Activated CD4-positive, alpha-beta T cell treated with anti-CD3 and anti-CD28 coated beads for 4 hours (primary cell): ENCODE measurements around the gene HAND2.

Source experiments
- DNase-seq, 2 donors: peaks; one replicate each; pipeline ENCODE4 v3.0.0-alpha.2; 2020

HAND2 gene

DNA sequence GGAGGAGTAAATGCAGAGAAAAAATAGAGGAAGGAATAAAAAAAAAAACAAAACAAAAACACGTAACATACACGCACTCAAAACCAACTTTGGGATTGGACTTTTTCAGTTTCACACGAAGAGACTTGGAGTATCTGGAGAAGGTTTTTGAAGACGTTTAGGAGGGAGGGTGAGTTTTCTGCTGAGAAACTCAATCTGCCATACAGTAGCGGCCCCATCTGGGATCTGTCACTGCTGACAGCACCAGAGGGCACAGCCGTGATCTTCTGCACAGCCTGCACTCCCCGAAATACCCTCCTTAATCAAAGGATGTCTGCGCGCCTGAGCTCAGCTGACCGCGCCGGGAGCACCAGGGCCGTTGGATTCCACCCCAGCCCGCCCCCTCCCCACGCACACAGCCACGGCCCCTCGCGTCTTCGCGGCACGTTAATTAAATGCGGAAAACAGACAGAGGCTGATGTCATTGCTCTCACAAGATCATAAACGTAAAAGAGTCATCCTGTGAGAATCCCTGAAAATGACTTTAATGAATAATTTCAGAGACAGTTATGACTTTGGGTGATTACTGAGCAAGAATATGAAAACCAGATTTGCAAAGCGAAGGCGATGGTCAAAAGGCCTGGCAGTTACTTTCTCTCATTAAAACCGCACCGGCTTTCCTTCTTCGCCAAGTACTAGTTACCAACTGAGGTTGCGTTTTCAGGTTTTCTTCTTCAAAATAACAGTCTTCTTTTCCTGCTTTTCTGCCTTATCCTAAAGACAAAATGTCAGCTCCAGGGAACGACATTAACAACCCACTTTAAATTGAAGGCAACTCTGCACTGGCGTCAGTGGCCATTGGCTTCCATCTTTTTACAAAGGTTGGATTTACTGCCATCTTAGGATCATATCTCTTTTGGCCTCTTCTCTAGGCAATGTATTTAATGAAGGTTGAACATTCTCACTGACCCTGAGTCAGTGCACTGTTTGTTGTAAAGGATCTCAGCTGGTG is 10.6 kb downstream of the HAND2 start:
- no peak for DNase-seq

DNA sequence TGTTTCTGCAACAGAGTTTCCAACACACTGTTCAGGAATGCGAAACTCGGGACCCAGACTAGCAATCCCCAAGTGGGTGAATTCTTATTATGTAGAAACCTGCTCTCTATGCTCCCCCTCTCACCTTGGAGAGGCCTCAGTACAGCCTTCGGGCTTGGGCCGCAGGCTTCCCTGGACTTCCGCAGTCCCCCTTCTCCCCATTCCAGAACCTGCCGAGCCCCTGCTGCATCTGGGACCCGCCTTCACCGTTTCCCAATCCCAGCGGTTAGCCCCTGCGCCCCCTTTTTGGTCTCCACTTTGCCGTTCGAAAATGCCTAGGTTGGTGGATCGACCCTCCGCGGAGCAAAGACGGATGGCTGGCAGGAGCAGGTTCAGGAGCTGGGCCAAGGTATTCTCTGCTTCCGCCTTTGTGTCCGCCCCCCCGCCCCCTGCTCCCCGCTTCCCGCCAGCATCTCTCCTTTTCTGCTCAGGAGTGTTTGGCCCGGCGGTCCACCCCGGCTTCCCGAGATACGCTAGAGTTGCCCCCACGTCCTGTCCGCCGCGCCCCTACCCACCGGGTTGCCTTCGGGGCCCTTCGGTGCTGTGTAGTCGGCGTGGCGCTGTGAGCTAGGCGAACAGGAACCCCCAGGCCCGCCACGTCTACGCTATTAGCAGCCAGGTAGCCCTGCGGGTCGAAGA is 11.5 kb downstream of the HAND2 start:
- DNase-seq: no peak

DNA sequence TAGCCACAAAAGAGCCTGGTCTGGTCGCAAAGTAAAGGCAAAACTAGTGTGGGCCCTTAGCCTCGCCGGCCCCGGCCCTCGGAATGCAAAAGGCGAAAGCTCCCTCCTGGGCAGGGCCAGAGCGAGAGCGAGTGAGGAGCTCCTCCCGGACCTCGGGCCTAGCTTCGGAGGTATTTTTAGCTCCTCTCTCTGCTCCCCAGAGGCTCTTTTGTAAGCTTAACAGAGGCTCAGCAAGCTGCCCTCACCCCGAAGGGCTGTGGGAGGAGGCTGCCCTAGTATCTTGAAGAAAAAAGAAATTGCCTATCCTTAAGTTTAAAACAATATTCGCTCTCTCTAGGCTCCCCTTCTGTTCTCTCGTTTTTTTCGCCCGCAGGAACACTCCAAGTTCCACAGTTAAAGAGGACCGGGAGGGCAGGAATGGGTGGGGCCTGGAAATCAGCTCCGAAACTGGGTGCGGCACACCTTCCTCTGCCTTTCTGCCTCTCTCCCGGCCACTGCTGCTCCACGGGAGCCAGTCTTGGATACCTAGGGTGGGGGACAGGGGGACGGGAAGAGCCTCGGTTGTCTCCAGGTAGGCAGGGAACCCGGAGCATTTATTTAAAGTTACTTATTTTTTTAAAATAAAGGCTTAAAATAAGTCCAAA is 12.1 kb downstream of the HAND2 start:
- no peak for DNase-seq

DNA sequence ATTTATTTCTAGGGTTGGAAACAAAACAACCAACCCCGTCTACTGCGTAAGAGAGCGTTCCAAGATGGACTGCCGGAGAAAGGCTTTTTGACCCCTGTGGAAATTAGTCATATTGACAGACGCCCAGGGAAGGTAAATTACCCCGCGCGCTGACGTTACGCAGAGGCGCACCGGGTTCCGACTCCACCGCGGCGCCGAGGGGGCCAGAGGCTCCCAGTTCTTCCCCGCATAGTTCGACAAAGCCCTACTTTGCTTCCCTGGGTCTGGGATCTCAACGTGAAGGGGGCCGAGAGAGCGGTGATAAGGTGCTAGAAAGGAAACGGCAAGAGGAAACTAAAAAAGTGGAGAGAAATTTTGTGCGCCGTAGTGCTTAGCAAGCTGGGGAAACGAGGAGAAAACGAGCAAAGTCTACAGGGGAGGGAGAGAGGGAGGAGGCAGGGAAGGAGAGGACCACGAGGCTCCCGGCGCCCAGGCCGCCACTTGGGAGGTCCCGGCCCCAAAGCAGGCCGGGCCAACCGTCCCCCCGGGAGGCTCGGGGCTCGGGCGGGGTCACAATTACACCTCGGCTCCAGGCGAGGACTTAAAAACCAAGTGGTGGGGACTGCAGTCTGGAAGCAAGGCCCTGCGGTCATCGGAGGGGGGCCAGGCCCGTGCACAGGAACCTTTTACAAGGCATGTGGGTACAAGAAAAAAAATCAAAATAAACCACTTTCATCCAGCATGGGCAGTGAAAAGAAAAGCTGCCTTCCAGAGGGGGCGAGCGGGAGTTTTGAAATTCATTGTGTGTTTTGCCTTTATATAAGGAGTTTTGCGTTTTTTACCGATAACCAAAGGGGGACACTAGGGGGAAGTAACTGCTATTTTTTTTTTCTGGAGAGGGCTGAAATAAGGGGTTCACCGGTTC is 13.2 kb downstream of the HAND2 start:
- DNase-seq: no peak

DNA sequence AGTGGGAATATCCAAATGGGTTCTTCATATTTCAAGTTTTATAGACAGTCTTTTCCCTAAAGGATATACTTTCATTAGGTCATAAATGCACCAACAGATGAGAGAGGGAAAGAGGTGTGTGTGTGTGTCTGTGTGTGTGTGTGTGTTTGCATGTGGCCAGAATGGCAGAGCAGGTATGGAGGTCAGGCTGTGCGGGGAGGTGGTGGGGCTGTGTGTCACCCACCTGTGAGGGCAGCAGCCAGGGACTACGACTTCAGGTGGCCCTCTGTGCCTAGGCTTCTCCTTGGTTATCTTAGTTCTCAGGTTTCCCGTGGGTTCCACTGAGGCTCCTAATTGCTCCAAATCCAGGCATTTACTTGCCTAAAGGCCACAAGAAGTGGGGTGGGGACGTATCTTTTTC is 14.6 kb downstream of the HAND2 start:
- DNase-seq: no peak

DNA sequence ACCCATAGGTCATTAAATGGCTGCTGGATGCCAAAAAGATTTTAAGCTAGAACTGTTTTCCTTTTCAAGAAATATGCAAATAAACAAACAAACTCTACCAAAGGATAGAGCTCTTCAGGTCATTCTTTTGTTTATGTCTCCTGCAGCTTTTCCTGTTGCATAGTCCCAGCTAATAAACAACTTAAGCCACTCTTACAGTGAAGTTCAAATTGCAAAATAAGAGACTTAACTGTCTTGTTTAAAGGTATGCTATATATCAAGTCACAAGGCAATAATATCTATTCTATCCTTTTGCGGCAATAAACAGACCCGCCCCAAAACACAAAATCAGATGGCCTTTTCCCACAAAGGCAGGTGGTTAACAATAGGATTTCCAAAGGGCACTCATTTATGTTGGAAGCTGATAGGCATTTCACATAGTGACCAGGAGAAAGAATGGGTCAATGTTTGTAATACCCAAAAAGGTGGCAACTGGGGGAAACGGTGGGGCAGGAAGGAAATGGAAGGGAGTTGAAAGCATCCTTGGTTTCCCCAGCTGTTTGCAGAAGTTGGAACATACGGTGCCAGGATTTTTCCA is 15.3 kb downstream of the HAND2 start:
- no peak for DNase-seq

DNA sequence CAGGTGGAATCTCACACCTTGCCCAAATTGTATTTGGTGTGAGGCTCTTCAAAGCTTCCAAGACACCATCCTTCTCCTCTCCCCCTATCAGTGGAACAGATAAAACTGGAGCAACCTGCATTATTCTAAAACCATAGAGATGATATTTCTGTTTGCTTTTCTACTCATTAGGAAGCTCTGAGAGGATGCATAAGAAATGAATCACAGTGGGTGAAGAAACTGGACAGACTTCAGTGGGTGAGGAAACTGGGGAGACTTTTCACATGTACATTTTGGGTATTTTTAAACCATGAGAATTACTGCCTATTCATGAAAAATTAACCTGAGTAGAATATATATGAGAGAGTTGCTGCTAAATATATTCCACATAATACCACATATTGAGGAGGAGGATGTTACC is 16.4 kb downstream of the HAND2 start:
- DNase-seq: no peak

DNA sequence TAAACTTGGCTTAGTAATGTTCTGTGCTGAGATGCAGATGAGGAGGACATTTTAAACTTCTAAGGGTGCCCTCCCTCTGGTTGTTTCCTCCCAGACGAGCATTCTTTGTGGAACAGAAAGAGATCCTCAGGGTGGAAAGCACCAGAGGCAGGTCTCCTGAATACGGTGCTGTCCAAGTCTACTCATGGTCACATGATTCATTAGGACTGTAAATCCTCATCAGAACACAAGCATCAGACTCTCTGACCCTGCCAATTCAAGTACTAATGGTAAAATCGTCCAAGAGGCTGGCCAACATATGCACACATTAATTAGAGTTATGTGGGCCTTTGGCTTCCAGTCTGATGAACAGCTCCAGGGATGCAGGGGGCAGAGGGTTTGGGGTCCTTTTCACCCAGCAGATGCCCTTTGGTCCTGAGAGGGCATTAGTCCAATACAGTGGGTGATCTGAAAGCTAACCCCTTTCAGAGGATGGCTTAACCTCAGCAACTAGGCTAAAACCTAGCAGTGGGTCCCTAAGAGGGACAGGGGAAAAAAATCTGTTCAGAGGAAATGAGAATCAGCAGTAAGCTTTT is 18.2 kb downstream of the HAND2 start:
- DNase-seq: no peak

DNA sequence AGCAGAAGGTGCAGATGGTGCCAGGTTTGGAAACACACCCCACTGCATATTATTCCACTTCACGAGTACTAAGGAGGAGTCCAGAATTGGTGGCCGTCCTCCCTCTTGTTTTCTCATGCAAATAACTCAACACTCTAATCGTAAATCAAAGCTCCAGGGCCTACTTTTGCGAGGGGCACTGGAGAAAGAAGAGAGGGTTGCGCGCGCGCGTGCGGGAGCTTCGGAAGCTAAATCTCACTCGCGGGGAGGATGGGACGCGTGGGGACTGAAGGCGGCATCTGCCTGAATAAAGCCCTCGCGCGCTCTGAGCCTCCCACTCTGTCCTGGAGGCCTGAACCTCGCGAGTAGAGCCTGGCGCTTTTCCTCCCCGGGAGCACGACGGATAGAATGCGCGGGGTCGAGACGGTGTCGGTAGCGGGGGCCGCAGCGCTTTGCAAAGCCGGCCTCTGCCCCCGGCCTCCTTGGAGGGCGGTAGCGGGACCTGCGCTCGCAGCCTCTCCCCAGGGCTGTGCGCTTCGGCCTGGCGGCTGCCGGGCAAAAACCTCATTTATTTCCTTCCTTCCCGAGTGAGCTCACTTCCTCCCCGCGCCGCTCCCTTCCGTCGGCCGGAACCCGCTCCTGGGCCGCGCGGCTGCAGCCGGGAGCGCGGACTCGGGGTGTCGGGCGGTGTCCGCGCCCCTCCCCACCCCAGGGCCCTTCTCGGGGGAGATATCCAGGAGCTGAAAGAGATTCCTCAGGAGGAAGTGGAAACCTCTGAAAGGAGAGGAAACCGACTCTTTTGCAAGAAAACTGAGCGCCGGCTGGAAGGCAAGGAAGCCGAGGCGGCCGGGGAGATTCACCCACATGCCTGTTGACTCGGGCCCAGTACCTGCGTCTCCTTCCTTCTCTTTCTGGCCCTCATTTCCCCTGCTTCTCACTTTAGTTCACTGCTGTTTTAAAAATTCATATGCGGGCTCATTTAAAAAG is 20.7 kb downstream of the HAND2 start:
- DNase-seq: no peak

DNA sequence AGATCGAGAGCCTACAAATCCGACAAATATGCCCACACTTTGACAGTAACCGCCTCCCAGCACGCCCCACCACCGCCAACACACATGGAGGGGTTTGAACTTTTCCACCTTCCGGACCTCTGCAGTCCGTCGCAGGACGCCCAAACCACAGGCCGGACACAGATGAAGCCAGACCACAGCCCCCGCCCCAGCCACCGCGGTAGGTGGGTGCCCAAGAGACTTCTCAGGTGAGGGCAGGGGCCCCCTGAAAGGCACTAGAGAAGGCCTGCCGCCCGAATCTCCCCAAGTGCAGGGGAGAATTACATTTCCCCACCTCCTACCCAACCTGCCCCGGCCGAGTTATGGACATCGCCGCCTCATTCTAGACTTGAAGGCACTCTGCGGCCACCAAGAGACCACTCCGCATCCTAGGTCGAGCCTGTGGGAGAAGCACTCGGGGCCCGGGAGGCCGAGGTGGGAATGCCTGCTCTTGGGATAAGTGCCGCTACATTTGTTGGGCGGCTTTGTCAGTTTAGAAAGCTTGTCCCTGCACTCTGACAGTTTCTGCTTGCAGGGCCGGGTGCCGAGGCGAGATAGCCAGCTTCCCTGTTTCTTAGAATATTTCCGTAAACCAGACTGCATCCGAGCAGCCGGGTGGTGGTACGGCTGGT is 21.5 kb downstream of the HAND2 start:
- no peak for DNase-seq

DNA sequence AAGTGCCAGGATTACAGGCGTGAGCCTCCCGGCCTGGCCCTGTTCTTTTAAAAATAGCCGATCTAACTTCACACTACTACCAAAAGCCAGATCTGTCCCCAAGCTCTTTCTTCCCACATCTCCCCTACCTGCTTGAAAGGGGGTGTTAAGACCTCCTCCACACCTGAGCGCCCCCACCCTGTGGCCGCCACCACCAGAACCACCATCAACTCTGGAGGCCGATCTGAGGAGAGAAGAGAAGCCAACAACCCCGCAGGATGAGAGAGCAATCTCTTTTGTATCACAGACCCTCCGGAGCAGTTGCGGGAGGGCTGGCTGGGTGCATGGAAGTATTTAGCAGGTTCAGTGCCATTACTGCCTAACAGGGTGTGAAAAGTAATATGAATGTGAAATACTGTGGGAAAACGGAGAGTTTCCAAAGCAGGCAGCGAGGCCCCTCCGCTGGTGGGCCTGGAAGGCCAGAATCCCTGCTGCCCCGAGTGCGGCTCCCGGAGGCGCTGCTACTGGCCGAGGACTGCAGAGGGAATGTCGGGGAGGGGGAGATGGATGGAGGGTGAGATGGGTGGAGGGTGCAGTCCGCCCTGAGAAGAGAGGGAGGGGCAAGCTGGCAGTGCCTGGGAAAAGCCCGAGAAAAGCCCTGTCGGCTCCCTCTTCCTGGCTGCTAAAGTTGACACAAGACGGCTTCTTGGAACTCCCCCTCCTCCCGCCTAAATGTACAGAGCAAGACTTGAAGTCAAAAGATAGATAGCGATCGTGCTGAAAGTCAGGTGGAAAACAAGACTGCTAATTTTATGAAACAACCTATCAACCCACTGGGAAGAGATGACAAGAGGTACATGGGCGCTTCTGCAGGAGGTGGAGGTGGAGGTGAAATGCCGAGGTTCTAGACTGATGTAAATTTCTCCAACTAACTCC is 22.3 kb downstream of the HAND2 start:
- no peak for DNase-seq

DNA sequence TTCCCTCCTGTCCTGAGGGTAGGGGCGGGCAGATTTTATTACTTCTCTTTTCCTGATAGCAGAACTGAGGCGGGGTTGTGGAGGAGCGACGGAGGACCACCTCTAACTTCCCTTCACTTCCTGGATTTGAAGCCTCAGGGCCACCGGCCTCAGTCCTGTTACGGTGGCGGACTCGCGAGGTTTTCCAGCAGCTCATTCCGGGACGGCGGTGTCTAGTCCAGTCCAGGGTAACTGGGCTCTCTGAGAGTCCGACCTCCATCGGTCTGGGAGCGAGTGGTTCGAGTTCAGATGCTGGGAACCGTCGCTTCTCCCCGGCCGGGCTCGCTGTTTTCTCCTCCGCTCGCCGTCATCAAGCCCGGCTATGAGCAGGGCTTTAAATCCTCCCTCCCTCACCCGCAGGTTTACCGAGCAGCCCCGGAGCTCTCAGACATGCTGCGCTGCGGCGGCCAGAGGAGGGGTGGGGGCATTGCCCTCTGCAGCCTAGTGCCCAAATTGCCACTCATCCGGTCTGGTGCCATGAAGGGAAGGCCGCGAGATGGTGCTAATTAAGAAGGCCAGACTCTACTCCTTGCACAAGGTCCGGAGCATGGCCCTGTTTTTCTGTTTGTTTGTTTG is 23.3 kb downstream of the HAND2 start:
- DNase-seq: no peak

DNA sequence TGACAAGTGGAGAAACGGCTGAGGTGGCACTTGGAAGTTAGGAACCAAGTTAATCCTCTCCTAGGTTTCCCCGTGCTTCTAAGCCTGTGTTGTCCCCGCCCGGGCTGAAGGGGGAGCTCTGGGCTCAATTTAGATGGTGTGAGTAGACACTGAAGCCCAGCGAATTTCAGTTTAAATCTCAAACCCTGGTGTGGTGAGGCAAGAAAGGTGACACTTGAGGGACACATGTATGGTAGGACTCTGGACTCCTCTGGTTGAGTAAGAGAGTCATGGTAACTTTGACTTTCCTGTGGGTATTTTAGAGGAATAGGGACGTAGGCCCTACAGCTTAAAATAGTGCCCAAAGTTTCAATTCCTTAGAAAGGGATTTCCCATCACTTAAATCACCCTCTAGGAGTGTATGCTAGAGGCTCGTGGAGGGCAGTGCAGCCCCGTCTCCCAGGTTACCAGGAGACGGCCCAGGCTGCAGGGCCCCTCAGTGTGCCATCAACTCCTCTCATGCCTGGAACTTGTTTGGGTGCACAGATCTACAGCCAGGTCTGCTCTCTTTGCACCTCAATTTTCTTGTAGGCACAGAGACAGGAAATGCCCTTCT is 24.0 kb downstream of the HAND2 start:
- peak in 1 of 2 donors; percentile 27 for DNase-seq

DNA sequence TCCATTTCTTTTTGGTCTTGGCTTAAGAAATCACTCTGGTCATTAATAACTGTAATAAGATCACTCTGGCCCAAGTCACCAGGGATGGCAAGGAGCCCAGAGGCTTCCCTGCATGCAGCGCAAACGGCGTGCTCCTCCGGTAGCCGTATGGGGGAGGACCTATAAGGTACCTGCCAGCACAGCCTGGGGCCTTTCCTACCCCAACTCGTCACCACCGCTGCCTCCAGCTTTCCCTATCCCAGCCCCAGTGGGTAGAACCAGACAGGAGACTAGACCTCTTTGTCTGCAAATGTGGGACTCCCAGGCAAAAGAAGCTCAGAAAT is 25.9 kb downstream of the HAND2 start:
- no peak for DNase-seq

DNA sequence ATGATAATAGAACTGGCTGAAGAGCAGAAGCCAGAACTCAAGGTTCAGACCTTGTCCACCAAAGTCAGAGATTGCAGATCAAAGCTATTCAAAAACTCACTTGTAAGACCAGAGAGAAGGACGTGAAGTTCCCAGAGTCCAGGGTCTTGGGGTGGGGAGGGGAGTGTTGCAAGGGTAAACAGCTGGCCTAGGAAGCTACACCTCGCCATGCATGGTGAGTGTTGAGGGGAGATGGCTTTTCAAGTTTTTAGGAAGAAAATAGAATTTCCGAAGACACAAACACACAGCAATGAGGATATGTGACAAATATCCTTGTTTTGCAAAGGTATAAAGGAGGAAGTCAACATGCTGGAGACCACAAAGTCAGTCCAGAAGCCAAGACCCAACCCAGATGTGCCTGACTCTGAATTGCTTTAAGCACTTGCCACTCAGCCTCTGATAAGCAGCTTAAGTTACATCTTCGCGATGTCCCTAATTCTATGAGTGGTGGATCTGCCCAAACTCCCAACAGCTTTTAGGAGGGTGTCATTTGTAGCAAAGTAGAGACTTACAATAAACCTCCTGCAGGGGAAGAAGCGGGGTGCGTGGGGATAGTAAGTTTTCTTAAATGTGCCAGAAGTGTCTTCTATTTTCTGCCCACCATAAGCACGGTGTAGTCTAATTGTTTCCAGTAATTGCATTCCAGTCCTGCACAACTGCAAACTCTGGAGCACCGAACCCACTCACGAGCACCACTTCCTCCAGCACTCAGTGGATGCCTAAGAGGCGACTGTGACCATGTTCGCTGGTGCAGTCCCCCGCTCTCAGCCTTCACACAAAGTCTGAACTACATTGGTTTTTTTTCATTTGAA is 26.5 kb downstream of the HAND2 start:
- no peak for DNase-seq

DNA sequence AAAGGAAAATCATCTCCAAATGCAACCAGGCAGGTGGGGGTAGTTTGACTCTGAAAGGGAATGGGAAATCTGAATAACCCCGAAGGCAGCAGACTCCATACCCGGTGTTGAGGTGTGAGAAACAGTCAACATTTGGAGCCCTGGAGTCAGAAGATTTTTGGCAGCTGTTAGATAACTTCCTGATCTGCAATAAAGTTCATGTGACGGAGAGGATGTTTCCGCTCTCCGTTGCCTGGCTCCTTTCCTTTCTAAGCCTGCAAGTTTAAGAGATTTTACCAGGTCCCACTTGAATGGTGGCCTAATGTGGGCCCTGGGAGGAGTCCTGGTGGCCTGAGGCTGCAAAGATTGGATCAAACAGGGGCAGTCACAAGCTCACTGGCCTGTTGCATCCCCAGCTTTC is 27.7 kb downstream of the HAND2 start:
- DNase-seq: no peak

DNA sequence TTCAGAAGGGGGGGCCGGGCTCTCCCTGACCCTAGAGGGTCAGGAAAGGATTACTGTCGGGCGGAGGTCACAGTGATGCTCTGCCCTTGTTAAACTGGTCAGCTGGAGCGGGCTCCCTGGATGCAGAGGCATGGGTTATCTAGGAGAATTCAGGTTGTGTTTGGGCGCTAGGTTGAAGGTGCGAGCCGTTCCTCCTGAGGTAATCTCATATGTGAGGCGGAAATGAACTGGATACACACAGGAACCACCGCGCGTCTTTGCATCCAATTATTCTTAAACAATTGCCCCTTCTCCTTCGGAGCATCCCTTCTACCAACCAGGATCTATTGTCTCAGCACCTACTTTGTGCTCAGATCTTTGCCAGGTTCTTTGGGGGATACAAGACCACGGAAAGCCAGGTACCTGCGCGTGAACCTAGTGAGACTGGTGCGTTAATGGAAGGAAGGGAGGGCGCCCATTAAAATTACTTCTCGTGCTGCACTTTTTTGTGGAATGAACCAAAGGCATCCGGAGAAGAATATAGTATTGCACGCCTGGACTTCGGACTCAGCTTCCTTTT is 28.4 kb downstream of the HAND2 start:
- DNase-seq: no peak
